B cell (primary cell): Measurements from ENCODE around the gene BCAM. TPM values are rescaled to one million over a fixed set of nuclear protein-coding genes. Genes with fewer than 3 reads are reported as not detected.

Experiments used
- ATAC-seq: fragments of 200-7000 bp; cut with Tn5 transposase; one replicate; pipeline ENCODE4 v1.10.0; 2021; ENCODE audit warnings: low read depth, mild to moderate bottlenecking, moderate number of reproducible peaks, moderate library complexity
- CTCF ChIA-PET: fragments of 350-600 bp; sonication (Branson Sonifier 250); formaldehyde crosslinking; loops from one replicate; lab custom pipeline; 2021; ENCODE audit warnings: antibody characterized with exemption, inconsistent platforms; lab: Charles Lee
- POLR2A ChIA-PET: fragments of 350-600 bp; sonication (Branson Sonifier 250); formaldehyde crosslinking; loops from one replicate; lab custom pipeline; 2021; ENCODE audit warnings: antibody characterized with exemption; lab: Charles Lee
- DNase-seq: peaks from one replicate; pipeline ENCODE4 v3.0.0; 2013
- H2AFZ ChIP-seq: 2 replicates; pipeline ENCODE4 v1.6.1; 2012; ENCODE audit warnings: mild to moderate bottlenecking, low read depth, low read length; ENCODE audit not compliant: insufficient read depth, poor library complexity, severe bottlenecking
- H3K27ac ChIP-seq, 2 donors: 1 replicate in 1 of 2; 2 replicates in 1 of 2; pipeline ENCODE4 v1.5.1; 2012 to 2013; ENCODE audit warnings: low read length in 2 of 2, mild to moderate bottlenecking in 2 of 2, moderate library complexity in 1 of 2
- H3K27me3 ChIP-seq, 4 experiments: fragments of 200-600 bp in 1 of 4; sonication (generic) in 1 of 4; replicated peaks in 1 of 4; 1 replicate in 2 of 4; 2 replicates in 2 of 4; pipeline versions ENCODE4 v1.6.1 to v1.7.0; 2013 to 2016; ENCODE audit warnings: low read length in 3 of 4, mild to moderate bottlenecking in 2 of 4, mixed read lengths in 1 of 4, moderate library complexity in 1 of 4; ENCODE audit not compliant: insufficient read depth in 4 of 4, control insufficient read depth in 3 of 4; ENCODE audit errors: control extremely low read depth in 1 of 4
- H3K36me3 ChIP-seq, 2 experiments: replicated peaks in 1 of 2; 1 replicate in 1 of 2; 2 replicates in 1 of 2; pipeline versions ENCODE4 v1.6.1 to v1.7.1; 2013; ENCODE audit warnings: low read length in 1 of 2; ENCODE audit not compliant: insufficient read depth in 2 of 2, control insufficient read depth in 1 of 2; ENCODE audit errors: control extremely low read depth in 1 of 2, extremely low read depth in 1 of 2
- H3K4me1 ChIP-seq, 2 donors: fragments of 200-600 bp in 1 of 2; sonication (generic) in 1 of 2; 1 replicate in 1 of 2; 2 replicates in 1 of 2; pipeline versions ENCODE4 v1.5.1 to v1.6.1; 2013 to 2017; ENCODE audit warnings: low read length in 2 of 2; ENCODE audit not compliant: control insufficient read depth in 2 of 2, insufficient read depth in 2 of 2
- H3K4me2 ChIP-seq: replicated peaks from 2 replicates; pipeline ENCODE3; 2012; ENCODE audit warnings: mild to moderate bottlenecking, low read depth, low read length; ENCODE audit not compliant: poor library complexity, severe bottlenecking
- H3K4me3 ChIP-seq, 5 experiments: fragments of 200-600 bp in 1 of 5; sonication (generic) in 1 of 5; 1 replicate in 3 of 5; 2 replicates in 2 of 5; pipeline versions ENCODE4 v1.5.1 to v1.7.0; 2011 to 2016; ENCODE audit warnings: low read length in 4 of 5, mild to moderate bottlenecking in 4 of 5, low read depth in 2 of 5, control low read depth in 1 of 5, moderate library complexity in 1 of 5; ENCODE audit not compliant: insufficient read depth in 1 of 5; ENCODE audit errors: control extremely low read depth in 1 of 5, extremely low read depth in 1 of 5
- H3K79me2 ChIP-seq: fragments of 200-600 bp; sonication (generic); one replicate; pipeline ENCODE4 v1.6.0; 2016; ENCODE audit warnings: low read length; ENCODE audit not compliant: control insufficient read depth, insufficient read depth
- H3K9ac ChIP-seq: fragments of 200-600 bp; sonication (generic); 2 replicates; pipeline ENCODE4 v1.6.1; 2017; ENCODE audit warnings: mild to moderate bottlenecking, low read length, moderate library complexity
- H3K9me3 ChIP-seq, 3 donors: one replicate each; pipeline versions ENCODE4 v1.6.1 to v1.7.1; 2013; ENCODE audit warnings: low read length in 2 of 3; ENCODE audit not compliant: control insufficient read depth in 2 of 3, insufficient read depth in 1 of 3; ENCODE audit errors: control extremely low read depth in 1 of 3
- H4K20me1 ChIP-seq: 2 replicates; pipeline ENCODE4 v1.6.0; 2012; ENCODE audit warnings: mild to moderate bottlenecking, low read length; ENCODE audit not compliant: insufficient read depth, control insufficient read depth, poor library complexity, severe bottlenecking
- H3K27ac Mint-ChIP-seq: one replicate; pipeline ENCODE4 v1.8.0; 2021; ENCODE audit warnings: mixed read lengths
- H3K27me3 Mint-ChIP-seq: one replicate; pipeline ENCODE4 v1.8.0; 2021; ENCODE audit warnings: mixed read lengths
- H3K4me1 Mint-ChIP-seq: one replicate; pipeline ENCODE4 v1.8.0; 2021; ENCODE audit warnings: mixed read lengths
- H3K4me3 Mint-ChIP-seq: one replicate; pipeline ENCODE4 v1.8.0; 2021; ENCODE audit warnings: mixed read lengths
- H3K9me3 Mint-ChIP-seq: one replicate; pipeline ENCODE4 v1.8.0; 2022; ENCODE audit warnings: mixed read lengths; ENCODE audit not compliant: insufficient read depth
- CTCF ChIP-seq: fragments of 200-600 bp; IDR thresholded peaks from one replicate; pipeline ENCODE4 v1.8.0; 2022; ENCODE audit warnings: antibody characterized with exemption, mild to moderate bottlenecking
- EZH2 ChIP-seq: IDR thresholded peaks from 2 replicates; pipeline ENCODE4 v1.6.1; 2012; ENCODE audit warnings: borderline replicate concordance, low read depth, mild to moderate bottlenecking, moderate library complexity, low read length; ENCODE audit not compliant: insufficient read depth, poor library complexity, severe bottlenecking
- WGBS: methylation state at CpG from one replicate; pipeline ENCODE4 v1.1.5; 2013; ENCODE audit warnings: missing lambda C conversion rate; ENCODE audit not compliant: insufficient coverage; 5-methylcytosine and 5-hydroxymethylcytosine counted together
- intact Hi-C: fragments of 100-400 bp; cut with micrococcal nuclease; formaldehyde crosslinking; loops from one replicate; pipeline ENCODE4 v1.10.0; 2022
- polyA plus RNA-seq: library from polyadenylated mRNA; depleted of rRNA; stranded (reverse); fragments of >200 nt; gene quantifications from 2 replicates; pipeline ENCODE4 v1.2.3, GENCODE V29; 2012
- total RNA-seq, 2 donors: library from RNA; stranded (reverse); fragments of 120-200 nt in 1 of 2; gene quantifications; 1 replicate in 1 of 2; 2 replicates in 1 of 2; pipeline versions ENCODE4 v1.2.3 to v1.2.4, GENCODE V29; 2013 to 2022

The BCAM gene
- total and polyA plus RNA-seq, 2 donors (not counting 1 experiment from before 2014, with no cell fraction given), result not detected

DNA sequence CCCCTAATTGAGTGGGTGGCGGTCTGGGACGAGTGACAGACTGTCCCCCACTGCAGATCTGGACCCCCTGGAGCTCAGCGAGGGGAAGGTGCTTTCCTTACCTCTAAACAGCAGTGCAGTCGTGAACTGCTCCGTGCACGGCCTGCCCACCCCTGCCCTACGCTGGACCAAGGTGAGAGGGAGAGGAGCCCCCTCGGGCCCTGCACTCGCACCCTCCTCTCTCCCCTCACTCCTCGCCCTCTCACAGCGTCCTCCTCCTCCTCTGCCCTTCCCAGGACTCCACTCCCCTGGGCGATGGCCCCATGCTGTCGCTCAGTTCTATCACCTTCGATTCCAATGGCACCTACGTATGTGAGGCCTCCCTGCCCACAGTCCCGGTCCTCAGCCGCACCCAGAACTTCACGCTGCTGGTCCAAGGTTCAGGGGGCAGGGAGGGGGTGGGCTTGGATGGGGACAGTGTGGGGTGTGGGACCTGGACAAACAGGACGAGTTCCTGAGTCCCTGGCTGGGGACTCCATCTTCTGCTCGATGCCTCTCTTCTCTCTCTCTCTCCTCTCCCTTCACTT lies 9.6 kb downstream of the BCAM start:
- no peak overlapping the region for H3K4me3 Mint-ChIP-seq
- Histone ChIP-seq H2AFZ (no peak overlapping the region), H3K79me2 (no peaks in the 10 kb centered on the region), H4K20me1 (no peaks in the 10 kb centered on the region), H3K27ac (no peak overlapping the region), H3K4me3 (no peak overlapping the region), H3K9me3 (peaks cover 0 to under 1% (median 0%) of the 10 kb centered on the region in 3 donors), H3K4me2 (no peak overlapping the region), H3K4me1 (no peaks in the 10 kb centered on the region), H3K36me3 (no peaks in the 10 kb centered on the region), H3K9ac (no peak overlapping the region), H3K27me3 (no peaks in the 10 kb centered on the region)
- ChIA-PET CTCF (no interaction called here), POLR2A (no interaction called here)
- DNase-seq (no peak), ATAC-seq (no peak)
- TF ChIP-seq EZH2 (no peak), CTCF (no peak)
- no peak overlapping the region for H3K27ac Mint-ChIP-seq
- WGBS, result 92% methylated on average over 11 of the region's 20 CpGs
- H3K9me3 Mint-ChIP-seq, result no peaks in the 10 kb centered on the region
- intact Hi-C loops, result no loop called here
- peaks cover 7% of the 10 kb centered on the region for H3K27me3 Mint-ChIP-seq
- no peaks in the 10 kb centered on the region for H3K4me1 Mint-ChIP-seq

- WGBS, result 92% methylated on average over 28 of the region's 28 CpGs
- no peak overlapping the region for H2AFZ ChIP-seq
- H3K27ac ChIP-seq, result no peak overlapping the region
- no peak overlapping the region for H3K9ac ChIP-seq
- ChIA-PET POLR2A (no interaction called here), CTCF (no interaction called here)
- H3K4me1 ChIP-seq, result no peaks in the 10 kb centered on the region
- no peak overlapping the region for H3K4me3 ChIP-seq
- no peak for DNase-seq
- no peaks in the 10 kb centered on the region for H3K79me2 ChIP-seq
- H3K9me3 ChIP-seq, result no peaks in the 10 kb centered on the region
- no peak for ATAC-seq
- Mint-ChIP-seq H3K4me3 (no peak overlapping the region), H3K27ac (no peak overlapping the region), H3K9me3 (no peaks in the 10 kb centered on the region), H3K4me1 (no peaks in the 10 kb centered on the region), H3K27me3 (peaks cover 5% of the 10 kb centered on the region)
- no peaks in the 10 kb centered on the region for H4K20me1 ChIP-seq
- intact Hi-C loops, result no loop called here
- no peaks in the 10 kb centered on the region for H3K27me3 ChIP-seq
- TF ChIP-seq CTCF (no peak), EZH2 (no peak)
- no peak overlapping the region for H3K4me2 ChIP-seq
- no peaks in the 10 kb centered on the region for H3K36me3 ChIP-seq
These were observed 10.4 kb downstream of the BCAM start for GRCh38 chr19:44819246-44819832.
